WTC11 (cell line): ENCODE results near the gene FBXO33. TPM values are rescaled to one million over a fixed set of nuclear protein-coding genes. Genes with fewer than 3 reads are reported as not detected.

Source experiments
- ARID4B ChIP-seq: sonication (generic); formaldehyde crosslinking; IDR thresholded peaks from 2 replicates; pipeline ENCODE4 v1.8.0; 2023; ENCODE audit warnings: missing genetic modification reagents, mild to moderate bottlenecking, borderline replicate concordance
- CDX4 ChIP-seq: fragments of 250-450 bp; sonication (Bioruptor Pico); IDR thresholded peaks from 2 replicates; pipeline ENCODE4 v1.9.0; 2021; ENCODE audit warnings: moderate library complexity, mild to moderate bottlenecking, inconsistent platforms, borderline replicate concordance
- CTCF ChIP-seq: fragments of 200-600 bp; IDR thresholded peaks from 2 replicates; pipeline ENCODE4 v1.8.0; 2022; ENCODE audit warnings: antibody characterized with exemption
- E2F1 ChIP-seq: sonication (generic); formaldehyde crosslinking; IDR thresholded peaks from 2 replicates; pipeline ENCODE4 v1.8.0; 2022; ENCODE audit warnings: mild to moderate bottlenecking, missing genetic modification reagents
- ERG ChIP-seq: fragments of 250-450 bp; sonication (Bioruptor Pico); IDR thresholded peaks from 2 replicates; pipeline ENCODE4 v1.8.0; 2021; ENCODE audit warnings: mild to moderate bottlenecking
- FOXP1 ChIP-seq: sonication (generic); formaldehyde crosslinking; IDR thresholded peaks from 2 replicates; pipeline ENCODE4 v1.8.0; 2022; ENCODE audit warnings: missing genetic modification reagents, mild to moderate bottlenecking, moderate library complexity, borderline replicate concordance
- GABPB1 ChIP-seq: sonication (generic); formaldehyde crosslinking; IDR thresholded peaks from 2 replicates; pipeline ENCODE4 v1.8.1; 2023; ENCODE audit warnings: mild to moderate bottlenecking, missing genetic modification reagents
- HMGA2 ChIP-seq: fragments of 250-450 bp; sonication (Bioruptor Pico); IDR thresholded peaks from 2 replicates; pipeline ENCODE4 v1.4.0; 2021; ENCODE audit warnings: mild to moderate bottlenecking, moderate library complexity
- IRF1 ChIP-seq: sonication (generic); formaldehyde crosslinking; IDR thresholded peaks from 2 replicates; pipeline ENCODE4 v1.8.0; 2023; ENCODE audit warnings: missing genetic modification reagents
- IRF2 ChIP-seq: sonication (generic); formaldehyde crosslinking; IDR thresholded peaks from 2 replicates; pipeline ENCODE4 v1.8.0; 2022; ENCODE audit warnings: low read depth, missing genetic modification reagents, borderline replicate concordance
- JAZF1 ChIP-seq: fragments of 250-450 bp; sonication (Bioruptor Pico); IDR thresholded peaks from 2 replicates; pipeline ENCODE4 v1.9.0; 2021; ENCODE audit warnings: moderate library complexity, mild to moderate bottlenecking, inconsistent platforms
- JUN ChIP-seq: sonication (generic); formaldehyde crosslinking; IDR thresholded peaks from 2 replicates; pipeline ENCODE4 v1.8.0; 2023; ENCODE audit warnings: mild to moderate bottlenecking, missing genetic modification reagents
- NFE2L1 ChIP-seq: sonication (generic); formaldehyde crosslinking; IDR thresholded peaks from 2 replicates; pipeline ENCODE4 v1.8.1; 2023; ENCODE audit warnings: missing genetic modification reagents
- OVOL2 ChIP-seq: fragments of 250-450 bp; sonication (Bioruptor Pico); IDR thresholded peaks from 2 replicates; pipeline ENCODE4 v1.9.0; 2021; ENCODE audit warnings: mild to moderate bottlenecking, borderline replicate concordance
- PRDM15 ChIP-seq: sonication (generic); formaldehyde crosslinking; IDR thresholded peaks from 2 replicates; pipeline ENCODE4 v1.8.0; 2022; ENCODE audit warnings: missing genetic modification reagents
- PREB ChIP-seq: sonication (generic); formaldehyde crosslinking; IDR thresholded peaks from 2 replicates; pipeline ENCODE4 v1.8.1; 2022; ENCODE audit warnings: mild to moderate bottlenecking, missing genetic modification reagents, moderate library complexity, borderline replicate concordance
- SP1 ChIP-seq: sonication (generic); formaldehyde crosslinking; conservative IDR thresholded peaks from 2 replicates; pipeline ENCODE4 v1.8.1; 2022; ENCODE audit warnings: missing genetic modification reagents
- USF1 ChIP-seq: sonication (generic); formaldehyde crosslinking; IDR thresholded peaks from 2 replicates; pipeline ENCODE4 v1.8.0; 2022; ENCODE audit warnings: mild to moderate bottlenecking, missing genetic modification reagents
- ZBTB21 ChIP-seq: sonication (generic); formaldehyde crosslinking; IDR thresholded peaks from 2 replicates; pipeline ENCODE4 v1.8.1; 2023; ENCODE audit warnings: mild to moderate bottlenecking, missing genetic modification reagents, borderline replicate concordance
- ZMAT4 ChIP-seq: fragments of 250-450 bp; sonication (Bioruptor Pico); IDR thresholded peaks from 2 replicates; pipeline ENCODE4 v1.9.0; 2021; ENCODE audit warnings: mild to moderate bottlenecking
- ZNF396 ChIP-seq: fragments of 250-450 bp; sonication (Bioruptor Pico); IDR thresholded peaks from 2 replicates; pipeline ENCODE4 v1.8.0; 2021; ENCODE audit warnings: mild to moderate bottlenecking, moderate library complexity, borderline replicate concordance
- ZNF671 ChIP-seq: fragments of 250-450 bp; sonication (Bioruptor Pico); IDR thresholded peaks from 2 replicates; pipeline ENCODE4 v1.8.0; 2021; ENCODE audit warnings: mild to moderate bottlenecking
- total RNA-seq: library from RNA; stranded (reverse); gene quantifications from 3 replicates; pipeline ENCODE4 v1.2.3, GENCODE V29; 2021

Gene FBXO33
- total RNA-seq, 1 experiment from 2014 or later, result 7.8 TPM

- TF ChIP-seq ZNF396 (CRISPR knock-in tag) (no peak), IRF2 (CRISPR knock-in tag) (no peak), PRDM15 (CRISPR knock-in tag) (no peak), ZBTB21 (no peak), CDX4 (CRISPR knock-in tag) (no peak), E2F1 (CRISPR knock-in tag) (no peak), FOXP1 (CRISPR knock-in tag) (no peak), OVOL2 (CRISPR knock-in tag) (no peak), NFE2L1 (CRISPR knock-in tag) (no peak), SP1 (CRISPR knock-in tag) (no peak), ARID4B (CRISPR knock-in tag) (no peak), HMGA2 (CRISPR knock-in tag) (no peak), GABPB1 (peak; percentile 77), IRF1 (no peak), CTCF (no peak), ZNF671 (CRISPR knock-in tag) (no peak), ZMAT4 (no peak), JAZF1 (CRISPR knock-in tag) (no peak), USF1 (CRISPR knock-in tag) (no peak), JUN (no peak), PREB (0 out of 2 replicates have a peak, but pooled peaks have one; percentile 5), ERG (CRISPR knock-in tag) (0 out of 2 replicates have a peak, but pooled peaks have one; percentile 7)
Measured at GRCh38 chr14:39432619-39433451, 602 bp upstream of the FBXO33 start (continued).
